ENCODE data around the gene SLC26A5.
"Not testable (repeated sequence)": the region's sequence is repeated elsewhere in the genome, so short reads cannot be mapped to it uniquely, and the experiment has no call there.

The SLC26A5 gene

GRCh38 chr7:103399687-103400086, 46.3 kb downstream of the SLC26A5 start:
- DNase-seq (ENCODE audit: low read depth) = not testable (repeated sequence)

DNA sequence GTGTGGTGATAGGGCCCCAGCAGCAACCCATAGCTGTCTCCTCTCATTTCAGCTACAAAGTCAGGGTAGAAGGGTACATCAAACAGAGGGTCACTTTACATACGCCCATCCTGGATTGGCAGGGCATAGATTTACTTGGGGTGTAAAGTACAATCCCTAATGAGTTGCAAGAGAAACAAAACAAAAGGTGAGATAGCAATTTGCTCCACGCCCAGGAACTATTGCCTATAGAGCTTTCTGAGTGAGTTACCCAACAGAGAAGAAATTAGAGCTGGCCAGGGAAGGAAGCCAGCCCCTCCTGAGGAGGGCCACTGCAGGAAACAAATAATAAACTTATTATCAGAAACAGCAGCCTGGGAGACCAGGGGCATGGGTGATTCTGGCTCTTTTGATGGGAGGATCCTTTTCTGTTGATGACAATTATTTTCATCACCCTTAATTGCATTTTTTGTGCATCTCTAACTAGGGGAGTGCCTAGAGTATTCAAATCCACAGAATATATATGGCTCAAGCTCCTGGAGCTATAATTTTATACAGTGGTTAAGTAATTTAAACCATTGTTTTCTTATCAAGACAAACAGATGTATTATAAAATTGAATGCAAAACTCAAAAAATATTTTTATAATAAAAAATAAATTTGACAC, 47.4 kb downstream of the SLC26A5 start:
- no peak for DNase-seq (ENCODE audit: low read depth)

- no peak for DNase-seq (ENCODE audit: low read depth)
Observed at GRCh38 chr7:103396471-103396870, 49.5 kb downstream of the SLC26A5 start.

DNA sequence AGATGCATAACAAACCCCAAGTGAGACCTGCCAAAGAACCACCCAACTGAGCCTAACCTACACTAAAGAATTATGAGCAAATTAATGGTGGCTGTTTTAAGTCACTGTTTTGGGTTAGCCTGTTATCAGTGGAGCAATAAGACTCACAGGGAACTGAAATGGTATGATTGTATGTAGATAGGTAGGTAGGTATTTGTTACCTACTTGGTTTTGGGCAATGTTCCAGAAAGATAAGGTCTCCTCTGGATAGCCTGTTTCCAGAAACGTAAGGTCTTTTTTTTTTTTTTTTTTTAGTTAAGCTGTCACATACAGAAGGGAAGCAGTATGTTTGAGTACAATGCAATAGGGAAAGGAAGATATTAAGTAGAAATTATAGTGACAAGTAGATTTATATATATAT, 50.9 kb downstream of the SLC26A5 start:
- DNase-seq (ENCODE audit: low read depth) = no peak

GRCh38 chr7:103394566-103394965, 51.4 kb downstream of the SLC26A5 start:
- no peak for DNase-seq (ENCODE audit: low read depth)

DNA sequence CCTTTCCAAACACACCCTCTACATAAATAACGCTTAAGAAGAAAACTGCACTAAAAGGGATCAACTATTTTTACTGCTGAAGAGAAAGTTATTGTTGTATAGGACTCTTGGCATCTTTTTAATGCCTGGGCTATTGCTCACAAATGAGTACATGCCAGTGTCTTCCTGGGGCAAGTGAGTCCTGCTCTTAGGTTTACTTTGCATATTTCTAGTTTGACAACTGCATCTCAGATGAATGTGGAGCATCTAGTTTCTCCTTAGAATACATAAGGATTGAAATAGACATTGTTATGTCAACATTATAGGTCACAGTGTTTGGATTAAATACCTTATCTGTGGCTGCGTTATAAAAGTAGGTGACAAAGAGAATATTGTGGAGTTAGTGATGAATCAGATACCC, 54.0 kb downstream of the SLC26A5 start:
- no peak for DNase-seq (ENCODE audit: low read depth)

DNA sequence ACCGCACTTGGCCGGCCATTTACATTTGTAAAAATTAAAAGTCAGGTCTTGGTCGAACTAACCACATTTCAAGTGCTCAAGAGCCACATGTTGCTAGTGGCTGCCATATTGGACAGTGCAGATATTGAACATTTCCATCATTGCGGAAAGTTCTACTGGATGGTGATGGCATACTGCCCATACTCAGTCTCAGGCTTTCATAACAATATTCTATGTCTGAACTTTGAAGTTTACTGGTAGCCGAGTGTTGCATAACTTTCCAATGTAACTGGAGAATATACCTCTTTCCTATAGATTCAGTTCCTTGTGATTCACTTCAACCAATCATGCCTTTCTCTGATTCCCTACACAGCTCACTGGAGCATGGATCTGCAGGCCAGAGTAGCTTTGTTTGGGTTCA, 54.9 kb downstream of the SLC26A5 start:
- DNase-seq (ENCODE audit: low read depth) = no peak

- DNase-seq (ENCODE audit: low read depth) = no peak
Observed at GRCh38 chr7:103389263-103389662, 56.7 kb downstream of the SLC26A5 start.

DNA sequence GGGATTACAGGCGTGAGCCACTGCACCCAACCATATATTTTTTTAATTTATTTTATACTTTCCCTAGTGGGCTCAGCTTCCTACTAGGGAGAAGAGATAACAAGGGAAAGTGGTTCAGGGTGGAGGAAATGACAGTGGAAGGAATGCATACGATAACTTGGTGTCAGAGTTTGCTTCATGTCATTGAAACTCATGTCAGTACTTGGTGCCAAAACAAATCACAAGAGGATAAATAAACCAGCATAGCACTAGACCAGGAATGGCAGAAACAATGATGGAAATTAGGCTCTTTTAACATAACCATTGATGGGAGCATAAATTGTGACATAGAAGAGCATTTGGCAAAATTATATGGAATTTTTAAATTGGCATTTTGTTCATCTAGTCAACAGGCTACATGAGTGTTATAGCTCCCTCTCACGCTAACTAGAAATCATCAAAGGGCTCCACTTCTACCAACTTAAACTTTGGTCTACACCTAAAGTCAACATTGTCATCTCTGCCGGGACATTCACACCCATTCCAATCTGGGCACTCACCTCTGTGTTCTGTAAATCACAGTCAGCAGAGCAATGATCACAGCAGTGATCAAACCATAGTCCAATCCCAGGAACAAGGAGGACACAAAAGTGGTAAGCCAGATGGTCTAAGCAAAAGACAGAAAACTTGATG, 57.4 kb downstream of the SLC26A5 start:
- DNase-seq (ENCODE audit: low read depth) = no peak

DNA sequence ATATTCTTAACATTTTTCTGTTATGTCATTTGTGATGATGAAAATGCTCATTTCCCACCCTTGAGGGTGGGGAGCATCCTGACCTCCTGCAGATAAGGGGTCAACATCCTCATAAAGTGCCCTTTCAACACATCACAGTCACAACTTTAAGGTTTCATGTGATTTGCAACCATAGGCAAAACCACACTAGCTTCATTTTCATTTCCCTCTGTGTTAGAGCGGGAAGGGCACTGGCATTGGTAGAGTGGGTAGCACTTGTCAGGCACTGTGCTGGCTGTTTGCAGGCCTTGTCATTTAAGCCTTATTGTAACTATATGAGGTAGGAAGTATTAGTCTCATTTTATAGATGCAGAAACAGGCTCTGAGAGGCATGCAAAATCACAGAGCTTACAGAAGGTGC, 58.8 kb downstream of the SLC26A5 start:
- no peak for DNase-seq (ENCODE audit: low read depth)

DNA sequence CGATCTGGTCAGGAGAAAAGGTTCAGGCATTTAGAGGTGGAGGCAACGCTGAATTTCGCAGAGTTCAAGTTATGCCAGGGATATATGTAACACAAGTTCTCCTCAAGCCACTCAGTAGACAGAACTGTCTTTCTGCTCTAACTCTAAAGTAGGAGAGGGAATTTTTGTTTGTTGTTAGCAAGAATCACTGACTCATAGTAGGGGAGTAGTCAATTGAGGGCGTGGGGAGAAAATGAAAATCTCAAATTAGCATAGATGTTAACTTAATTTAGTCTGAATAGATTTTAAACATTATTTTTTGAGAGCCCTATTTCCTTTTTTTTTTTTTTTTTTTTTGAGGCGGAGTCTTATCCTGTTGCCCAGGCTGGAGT, 64.0 kb downstream of the SLC26A5 start:
- DNase-seq (ENCODE audit: low read depth) = no peak

DNA sequence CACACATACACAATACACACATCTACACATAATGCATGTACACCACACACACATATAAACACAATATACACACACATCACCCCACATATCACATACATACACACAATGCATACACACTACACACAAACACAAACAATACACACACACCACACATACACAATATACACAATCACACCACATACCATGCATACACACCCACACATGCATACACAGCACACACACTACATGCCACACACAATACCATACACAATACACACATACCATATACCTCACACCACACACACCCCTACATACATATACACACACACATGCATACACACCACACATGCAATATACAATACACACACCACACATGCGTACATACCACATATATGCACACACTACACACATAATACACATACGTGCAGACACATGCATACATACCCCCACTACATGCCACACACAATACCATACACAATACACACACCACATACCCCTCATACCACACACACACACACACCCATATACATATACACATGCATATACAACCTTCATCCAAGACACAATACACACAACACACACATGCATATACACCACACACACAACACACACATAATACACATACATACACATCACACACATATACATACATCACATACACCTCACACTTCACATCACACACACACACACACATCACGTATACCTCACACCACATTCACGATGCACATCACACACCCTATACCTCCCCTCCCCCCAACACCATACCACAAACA, 64.6 kb downstream of the SLC26A5 start:
- DNase-seq (ENCODE audit: low read depth) = no peak

GRCh38 chr7:103380395-103381191, 65.4 kb downstream of the SLC26A5 start:
- DNase-seq (ENCODE audit: low read depth) = peak; percentile 56

DNA sequence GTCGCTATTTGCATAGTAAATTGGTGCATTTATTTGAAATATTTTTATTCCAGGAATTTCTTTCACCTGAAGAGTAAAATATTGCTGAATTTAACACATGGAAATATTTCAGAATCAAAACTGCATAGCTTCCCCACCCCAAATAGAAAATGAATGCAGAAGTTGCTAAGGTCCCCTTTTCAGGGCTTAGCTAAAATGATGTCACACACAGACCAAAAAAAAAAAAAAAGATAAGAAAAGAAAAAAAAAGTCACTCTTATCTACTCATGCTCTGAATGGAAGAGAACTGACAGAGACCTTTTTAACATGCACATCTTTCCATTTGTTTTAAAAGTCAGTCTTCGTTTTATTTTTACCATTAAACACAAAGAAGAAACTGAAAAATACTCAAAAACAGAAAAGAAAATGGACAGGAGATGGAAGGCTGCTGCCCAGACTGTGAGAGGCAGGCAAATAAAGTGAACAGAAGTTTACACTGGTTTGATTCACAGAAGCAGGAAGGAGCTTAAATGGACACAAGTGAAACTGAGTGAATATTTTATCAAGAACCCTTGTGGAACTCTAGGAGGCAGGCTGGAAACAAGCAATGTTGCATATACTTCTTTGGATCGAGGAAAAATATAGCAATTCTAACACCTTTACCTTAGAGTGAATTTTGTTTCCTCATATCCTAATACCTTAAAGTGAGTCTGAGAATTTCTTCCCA, 66.6 kb downstream of the SLC26A5 start:
- no peak for DNase-seq (ENCODE audit: low read depth)

GRCh38 chr7:103373866-103374643, 72.0 kb downstream of the SLC26A5 start:
- no peak for DNase-seq (ENCODE audit: low read depth)

GRCh38 chr7:103369432-103369831, 76.6 kb downstream of the SLC26A5 start:
- DNase-seq (ENCODE audit: low read depth) = no peak

GRCh38 chr7:103349805-103350204, 96.2 kb downstream of the SLC26A5 start:
- no peak for DNase-seq (ENCODE audit: low read depth)

GRCh38 chr7:103348959-103349358, 97.0 kb downstream of the SLC26A5 start:
- no peak for DNase-seq (ENCODE audit: low read depth)

- DNase-seq (ENCODE audit: low read depth) = no peak
Observed at GRCh38 chr7:103348452-103348851, 97.6 kb downstream of the SLC26A5 start.

GRCh38 chr7:103347507-103348267, 98.3 kb downstream of the SLC26A5 start, which contains the start of gene PSMC2:
PSMC2 (plus strand) TSS chr7:103347643; CDS start chr7:103347712, 69 bp downstream.
- DNase-seq (ENCODE audit: low read depth) = peak; percentile 92
